GM12872 (cell line): ENCODE data around the gene FRA10AC1.

Source experiments
- CTCF ChIP-seq: IDR thresholded peaks from 3 replicates; pipeline ENCODE4 v1.5.1; 2011; ENCODE audit warnings: low read depth, mild to moderate bottlenecking, low read length, moderate library complexity; ENCODE audit not compliant: insufficient read depth

Gene FRA10AC1

GRCh38 chr10:93703066-93703465 is 674 bp upstream of the FRA10AC1 start:
- TF ChIP-seq CTCF, result no peak

GRCh38 chr10:93701866-93702209 is 554 bp downstream of the FRA10AC1 start:
- TF ChIP-seq CTCF, result no peak

- TF ChIP-seq CTCF, result no peak
These were observed 5.2 kb downstream of the FRA10AC1 start for GRCh38 chr10:93697207-93697606.

GRCh38 chr10:93695740-93696139 is 6.7 kb downstream of the FRA10AC1 start:
- TF ChIP-seq CTCF, result no peak

- no peak for TF ChIP-seq CTCF
These were observed 14.7 kb downstream of the FRA10AC1 start for GRCh38 chr10:93687737-93688136.

- TF ChIP-seq CTCF, result 0 out of 3 replicates have a peak, but pooled peaks have one; percentile 15
These were observed 21.9 kb downstream of the FRA10AC1 start for GRCh38 chr10:93680412-93681047.

- no peak for TF ChIP-seq CTCF
These were observed 23.4 kb downstream of the FRA10AC1 start for GRCh38 chr10:93678805-93679587.
